MCF 10A (cell line): Measurements from ENCODE around the gene CHD3. TPM values are rescaled to one million over a fixed set of nuclear protein-coding genes. Genes with fewer than 3 reads are reported as not detected.

Experiments
- BruUV-seq: library from RNA; stranded (reverse); fragments of 400-500 nt; replicated peaks from 2 replicates; lab custom pipeline; 2021; lab: Mats Ljungman, UMichigan
- CTCF ChIA-PET: fragments of 300-600 bp; sonication (Branson Sonifier 250); formaldehyde crosslinking; extraction: SDS; loops from one replicate; lab custom pipeline; 2021; ENCODE audit warnings: antibody characterized with exemption, inconsistent platforms; lab: Yijun Ruan, JAX
- POLR2A ChIA-PET: fragments of 300-600, 350-650 bp; sonication (Branson Sonifier 250); formaldehyde crosslinking; extraction: SDS; loops from one replicate; lab custom pipeline; 2020; ENCODE audit warnings: antibody characterized with exemption, inconsistent platforms; lab: Yijun Ruan, JAX
- DNase-seq: peaks from one replicate; pipeline ENCODE4 v3.0.0-alpha.2; 2018; ENCODE audit not compliant: unreplicated experiment
- H3K27ac Mint-ChIP-seq: one replicate; pipeline ENCODE4 v1.8.0; 2022; ENCODE audit warnings: mild to moderate bottlenecking, low read depth, mixed read lengths; ENCODE audit not compliant: unreplicated experiment
- H3K27me3 Mint-ChIP-seq: one replicate; pipeline ENCODE4 v1.8.0; 2022; ENCODE audit warnings: mixed read lengths; ENCODE audit not compliant: insufficient read depth, unreplicated experiment
- H3K36me3 Mint-ChIP-seq: one replicate; pipeline ENCODE4 v1.8.0; 2022; ENCODE audit warnings: mild to moderate bottlenecking, moderate library complexity, mixed read lengths; ENCODE audit not compliant: insufficient read depth, unreplicated experiment
- H3K4me1 Mint-ChIP-seq: one replicate; pipeline ENCODE4 v1.8.0; 2022; ENCODE audit warnings: mixed read lengths; ENCODE audit not compliant: insufficient read depth, unreplicated experiment
- H3K4me3 Mint-ChIP-seq: one replicate; pipeline ENCODE4 v1.8.0; 2022; ENCODE audit warnings: mild to moderate bottlenecking, moderate library complexity, mixed read lengths; ENCODE audit not compliant: unreplicated experiment
- H3K9me3 Mint-ChIP-seq: one replicate; pipeline ENCODE4 v1.8.0; 2022; ENCODE audit warnings: mixed read lengths; ENCODE audit not compliant: unreplicated experiment
- CTCF ChIP-seq: fragments of 200-600 bp; IDR thresholded peaks from one replicate; pipeline ENCODE4 v1.8.0; 2022; ENCODE audit warnings: antibody characterized with exemption, mild to moderate bottlenecking; ENCODE audit not compliant: unreplicated experiment
- intact Hi-C: fragments of 100-400 bp; cut with micrococcal nuclease; formaldehyde crosslinking; loops from 2 replicates; pipeline ENCODE4 v1.14.1; 2022
- total RNA-seq: library from RNA; stranded (reverse); gene quantifications from 2 replicates; pipeline ENCODE4 v1.2.3, GENCODE V29; 2022

CHD3 gene
- total RNA-seq, 1 experiment from 2014 or later, result 87.1 TPM

- intact Hi-C loops, result loop anchor here (1.0 kb wide), 1 partner anchor 112 kb away; no protein-coding TSS in a partner anchor
- Mint-ChIP-seq H3K4me1 (peaks cover 7% of the 10 kb centered on the region), H3K4me3 (no peak overlapping the region), H3K27me3 (no peaks in the 10 kb centered on the region), H3K27ac (no peak overlapping the region), H3K9me3 (no peaks in the 10 kb centered on the region), H3K36me3 (peaks cover 27% of the 10 kb centered on the region)
- CTCF ChIA-PET, result interaction anchor here (0.6 to 0.9 kb wide), 2 partner anchors 22 to 115 kb away, joined by 3 read pairs; no protein-coding TSS in a partner anchor
- BruUV-seq, result no TSS peak
- POLR2A ChIA-PET, result interaction anchor here (1.9 to 3.1 kb wide), 4 partner anchors 13 to 133 kb away, joined by 9 to 70 read pairs (median 38); partner anchors contain the start of gene KDM6B
- no peak for DNase-seq
- TF ChIP-seq CTCF, result no peak
Measured at GRCh38 chr17:7855660-7856010, 33.0 kb upstream of the CHD3 start.

- H3K36me3 Mint-ChIP-seq, result peaks cover 24% of the 10 kb centered on the region
- CTCF ChIA-PET, result interaction anchor here (0.6 to 1.1 kb wide), 9 partner anchors 23 to 217 kb away, joined by 3 to 8 read pairs (median 4); no protein-coding TSS in a partner anchor
- POLR2A ChIA-PET, result interaction anchor here (1.0 to 3.1 kb wide), 16 partner anchors 9 to 420 kb away, joined by 3 to 70 read pairs (median 8); partner anchors contain the start of genes CHD3, FXR2, KDM6B and RNF227
- no peak overlapping the region for H3K4me3 Mint-ChIP-seq
- no peak for TF ChIP-seq CTCF
- H3K27ac Mint-ChIP-seq, result no peak overlapping the region
- intact Hi-C loops, result loop anchor here (1.0 kb wide), 1 partner anchor 113 kb away; no protein-coding TSS in a partner anchor
- H3K27me3 Mint-ChIP-seq, result no peaks in the 10 kb centered on the region
- peaks cover 7% of the 10 kb centered on the region for H3K4me1 Mint-ChIP-seq
- no peaks in the 10 kb centered on the region for H3K9me3 Mint-ChIP-seq
- BruUV-seq, result no TSS peak
- peak; percentile 30 for DNase-seq
Measured at GRCh38 chr17:7856011-7856810, 32.4 kb upstream of the CHD3 start.

GRCh38 chr17:7856811-7857712 is 31.5 kb upstream of the CHD3 start, which contains the start of gene NAA38:
Gene NAA38, minus strand, starts transcription at chr17:7857559. Its CDS starts 96 bp downstream, at chr17:7857463.
- peak; percentile 99 for DNase-seq
- BruUV-seq, result TSS peak; percentile 95
- no peak within 1 kb of the TSS for H3K27ac Mint-ChIP-seq
- no peaks in the 10 kb centered on the region for H3K27me3 Mint-ChIP-seq
- CTCF ChIA-PET, result interaction anchor here (0.6 to 1.1 kb wide), 14 partner anchors 12 to 565 kb away, joined by 3 to 8 read pairs (median 4); partner anchors contain the start of gene RNF227
- intact Hi-C loops, result loop anchor here (1.0 kb wide), 3 partner anchors 23 to 114 kb away; partner anchors contain the start of gene KDM6B
- H3K4me3 Mint-ChIP-seq, result no peak within 1 kb of the TSS
- no peaks in the 10 kb centered on the region for H3K9me3 Mint-ChIP-seq
- POLR2A ChIA-PET, result interaction anchor here (0.6 to 3.1 kb wide), 37 partner anchors 10 to 421 kb away, joined by 3 to 70 read pairs (median 4); partner anchors contain the start of genes ALOX12B, CD68, CHD3 and CNTROB
- peak; percentile 22 for TF ChIP-seq CTCF
- H3K36me3 Mint-ChIP-seq, result peaks cover 15% of the 10 kb centered on the region
- H3K4me1 Mint-ChIP-seq, result peaks cover 7% of the 10 kb centered on the region
